ENCODE data around the gene LDLRAD3. TPM values are rescaled to one million over a fixed set of nuclear protein-coding genes. Genes with fewer than 3 reads are reported as not detected.

The LDLRAD3 gene
- total and polyA plus RNA-seq, 4 experiments from 2014 or later = not detected

GRCh38 chr11:36098853-36099375 is 155.1 kb downstream of the LDLRAD3 start:
- intact Hi-C loops (cut with micrococcal nuclease) = no loop called here
- DNase-seq = no peak
- H3K4me1 Mint-ChIP-seq = no peaks in the 10 kb centered on the region
- POLR2A ChIA-PET (ENCODE audit: partially characterized antibody) = no interaction called here
- Histone ChIP-seq H3K36me3 (ENCODE audit: insufficient read depth, low read length) (no peaks in the 10 kb centered on the region), H3K4me1 (ENCODE audit: insufficient read depth, low read length) (no peaks in the 10 kb centered on the region), H3K9me3 (ENCODE audit: control insufficient read depth in 1 of 2, low read length in 2 of 2) (no peaks in the 10 kb centered on the region), H3K4me3 (ENCODE audit: low read length in 2 of 2) (no peak overlapping the region), H3K27me3 (ENCODE audit: insufficient read depth, low read length) (no peaks in the 10 kb centered on the region), H3K27ac (ENCODE audit: low read depth, low read length) (no peak overlapping the region)
- peaks cover 0 to 7% (median 0%) of the 10 kb centered on the region in 8 donors for H3K9me3 Mint-ChIP-seq
- peak overlapping the region in 1 of 7 donors; percentile 23 for H3K27ac Mint-ChIP-seq
- no peak overlapping the region for H3K4me3 Mint-ChIP-seq
- H3K27me3 Mint-ChIP-seq = peaks cover 6 to 7% of the 10 kb centered on the region in 2 donors
- CTCF ChIA-PET (ENCODE audit: partially characterized antibody) = no interaction called here
- no peaks in the 10 kb centered on the region for H3K36me3 Mint-ChIP-seq

GRCh38 chr11:36101466-36101865 is 157.6 kb downstream of the LDLRAD3 start:
- CTCF ChIA-PET (ENCODE audit: partially characterized antibody) = interaction anchor here (0.7 kb wide), 1 partner anchor 16 kb away, joined by 3 read pairs; no protein-coding TSS in a partner anchor

GRCh38 chr11:36102868-36103267 is 159.0 kb downstream of the LDLRAD3 start:
- no peak overlapping the region for H3K27ac ChIP-seq (ENCODE audit: low read depth, low read length)
- no peaks in the 10 kb centered on the region for H3K9me3 ChIP-seq (ENCODE audit: control insufficient read depth in 1 of 2, low read length in 2 of 2)
- H3K4me3 ChIP-seq (ENCODE audit: low read length in 2 of 2) = no peak overlapping the region
- Mint-ChIP-seq H3K27me3 (peaks cover 3 to 6% of the 10 kb centered on the region in 2 donors), H3K9me3 (peaks cover 0 to 3% (median 0%) of the 10 kb centered on the region in 8 donors), H3K27ac (no peak overlapping the region), H3K4me1 (no peaks in the 10 kb centered on the region), H3K36me3 (no peaks in the 10 kb centered on the region), H3K4me3 (no peak overlapping the region)
- H3K36me3 ChIP-seq (ENCODE audit: insufficient read depth, low read length) = no peaks in the 10 kb centered on the region
- H3K4me1 ChIP-seq (ENCODE audit: insufficient read depth, low read length) = no peaks in the 10 kb centered on the region
- POLR2A ChIA-PET (ENCODE audit: partially characterized antibody) = no interaction called here
- no peaks in the 10 kb centered on the region for H3K27me3 ChIP-seq (ENCODE audit: insufficient read depth, low read length)
- no peak for DNase-seq
- CTCF ChIA-PET (ENCODE audit: partially characterized antibody) = no interaction called here
- intact Hi-C loops (cut with micrococcal nuclease) = no loop called here

More at GRCh38 chr11:36101466-36101865, 157.6 kb downstream of the LDLRAD3 start:
- no peaks in the 10 kb centered on the region for H3K4me1 Mint-ChIP-seq
- intact Hi-C loops (cut with micrococcal nuclease) = no loop called here
- no peaks in the 10 kb centered on the region for H3K4me1 ChIP-seq (ENCODE audit: insufficient read depth, low read length)
- POLR2A ChIA-PET (ENCODE audit: partially characterized antibody) = no interaction called here
- H3K4me3 Mint-ChIP-seq = no peak overlapping the region
- peaks cover 0 to 3% (median 0%) of the 10 kb centered on the region in 8 donors for H3K9me3 Mint-ChIP-seq
- no peaks in the 10 kb centered on the region for H3K36me3 ChIP-seq (ENCODE audit: insufficient read depth, low read length)
- H3K4me3 ChIP-seq (ENCODE audit: low read length in 2 of 2) = no peak overlapping the region
- H3K27ac Mint-ChIP-seq = no peak overlapping the region
- no peaks in the 10 kb centered on the region for H3K36me3 Mint-ChIP-seq
- peaks cover 3 to 6% of the 10 kb centered on the region in 2 donors for H3K27me3 Mint-ChIP-seq
- H3K27ac ChIP-seq (ENCODE audit: low read depth, low read length) = no peak overlapping the region
- DNase-seq = no peak
- no peaks in the 10 kb centered on the region for H3K27me3 ChIP-seq (ENCODE audit: insufficient read depth, low read length)
- H3K9me3 ChIP-seq (ENCODE audit: control insufficient read depth in 1 of 2, low read length in 2 of 2) = no peaks in the 10 kb centered on the region

- Mint-ChIP-seq H3K9me3 (peaks cover 0 to 3% (median 0%) of the 10 kb centered on the region in 8 donors), H3K27ac (peak overlapping the region in 1 of 7 donors; percentile 51), H3K4me3 (no peak overlapping the region), H3K27me3 (peaks cover under 1 to 4% of the 10 kb centered on the region in 2 donors), H3K4me1 (no peaks in the 10 kb centered on the region), H3K36me3 (no peaks in the 10 kb centered on the region)
- no peak for DNase-seq
- H3K27ac ChIP-seq (ENCODE audit: low read depth, low read length) = no peak overlapping the region
- no peaks in the 10 kb centered on the region for H3K27me3 ChIP-seq (ENCODE audit: insufficient read depth, low read length)
- intact Hi-C loops (cut with micrococcal nuclease) = no loop called here
- POLR2A ChIA-PET (ENCODE audit: partially characterized antibody) = no interaction called here
- H3K4me3 ChIP-seq (ENCODE audit: low read length in 2 of 2) = no peak overlapping the region
- CTCF ChIA-PET (ENCODE audit: partially characterized antibody) = interaction anchor here (1.1 kb wide), 1 partner anchor 108 kb away, joined by 4 read pairs; no protein-coding TSS in a partner anchor
- no peaks in the 10 kb centered on the region for H3K4me1 ChIP-seq (ENCODE audit: insufficient read depth, low read length)
- no peaks in the 10 kb centered on the region for H3K36me3 ChIP-seq (ENCODE audit: insufficient read depth, low read length)
- no peaks in the 10 kb centered on the region for H3K9me3 ChIP-seq (ENCODE audit: control insufficient read depth in 1 of 2, low read length in 2 of 2)
Measured at GRCh38 chr11:36103933-36104530, 160.2 kb downstream of the LDLRAD3 start.

GRCh38 chr11:36104660-36104992 is 160.8 kb downstream of the LDLRAD3 start:
- peaks cover 0 to 3% (median 0%) of the 10 kb centered on the region in 8 donors for H3K9me3 Mint-ChIP-seq

GRCh38 chr11:36105743-36106581 is 162.1 kb downstream of the LDLRAD3 start:
- DNase-seq = no peak
- Histone ChIP-seq H3K4me3 (ENCODE audit: low read length in 2 of 2) (no peak overlapping the region), H3K27me3 (ENCODE audit: insufficient read depth, low read length) (no peaks in the 10 kb centered on the region), H3K4me1 (ENCODE audit: insufficient read depth, low read length) (no peaks in the 10 kb centered on the region), H3K9me3 (ENCODE audit: control insufficient read depth in 1 of 2, low read length in 2 of 2) (no peaks in the 10 kb centered on the region), H3K36me3 (ENCODE audit: insufficient read depth, low read length) (no peaks in the 10 kb centered on the region), H3K27ac (ENCODE audit: low read depth, low read length) (no peak overlapping the region)
- CTCF ChIA-PET (ENCODE audit: partially characterized antibody) = no interaction called here
- intact Hi-C loops (cut with micrococcal nuclease) = no loop called here
- Mint-ChIP-seq H3K36me3 (no peaks in the 10 kb centered on the region), H3K9me3 (peaks cover 0 to 7% (median 0%) of the 10 kb centered on the region in 8 donors), H3K4me1 (no peaks in the 10 kb centered on the region), H3K27ac (no peak overlapping the region), H3K4me3 (no peak overlapping the region), H3K27me3 (peaks cover 0 to 6% of the 10 kb centered on the region in 2 donors)
- POLR2A ChIA-PET (ENCODE audit: partially characterized antibody) = no interaction called here

More at GRCh38 chr11:36104660-36104992, 160.8 kb downstream of the LDLRAD3 start:
- CTCF ChIA-PET (ENCODE audit: partially characterized antibody) = interaction anchor here (1.1 kb wide), 1 partner anchor 107 kb away, joined by 4 read pairs; no protein-coding TSS in a partner anchor
- Mint-ChIP-seq H3K27ac (no peak overlapping the region), H3K27me3 (peaks cover 0 to 4% of the 10 kb centered on the region in 2 donors), H3K36me3 (no peaks in the 10 kb centered on the region), H3K4me1 (no peaks in the 10 kb centered on the region), H3K4me3 (no peak overlapping the region)
- POLR2A ChIA-PET (ENCODE audit: partially characterized antibody) = no interaction called here
- H3K9me3 ChIP-seq (ENCODE audit: control insufficient read depth in 1 of 2, low read length in 2 of 2) = no peaks in the 10 kb centered on the region
- DNase-seq = no peak
- no peaks in the 10 kb centered on the region for H3K4me1 ChIP-seq (ENCODE audit: insufficient read depth, low read length)
- H3K4me3 ChIP-seq (ENCODE audit: low read length in 2 of 2) = no peak overlapping the region
- H3K27ac ChIP-seq (ENCODE audit: low read depth, low read length) = no peak overlapping the region
- no peaks in the 10 kb centered on the region for H3K36me3 ChIP-seq (ENCODE audit: insufficient read depth, low read length)
- intact Hi-C loops (cut with micrococcal nuclease) = no loop called here
- no peaks in the 10 kb centered on the region for H3K27me3 ChIP-seq (ENCODE audit: insufficient read depth, low read length)

GRCh38 chr11:36107547-36107946 is 163.7 kb downstream of the LDLRAD3 start:
- intact Hi-C loops (cut with micrococcal nuclease) = no loop called here
- H3K27ac Mint-ChIP-seq = no peak overlapping the region

More at GRCh38 chr11:36107547-36107946, 163.7 kb downstream of the LDLRAD3 start:
- H3K4me1 Mint-ChIP-seq = no peaks in the 10 kb centered on the region
- H3K36me3 ChIP-seq (ENCODE audit: insufficient read depth, low read length) = no peaks in the 10 kb centered on the region
- no peak overlapping the region for H3K27ac ChIP-seq (ENCODE audit: low read depth, low read length)
- H3K4me3 Mint-ChIP-seq = no peak overlapping the region
- H3K27me3 Mint-ChIP-seq = peaks cover 0 to 8% of the 10 kb centered on the region in 2 donors
- H3K27me3 ChIP-seq (ENCODE audit: insufficient read depth, low read length) = no peaks in the 10 kb centered on the region
- no peak for DNase-seq
- H3K4me3 ChIP-seq (ENCODE audit: low read length in 2 of 2) = no peak overlapping the region
- ChIA-PET POLR2A (ENCODE audit: partially characterized antibody) (no interaction called here), CTCF (ENCODE audit: partially characterized antibody) (no interaction called here)
- no peaks in the 10 kb centered on the region for H3K36me3 Mint-ChIP-seq
- peaks cover 0 to 7% (median 0%) of the 10 kb centered on the region in 8 donors for H3K9me3 Mint-ChIP-seq
- no peaks in the 10 kb centered on the region for H3K9me3 ChIP-seq (ENCODE audit: control insufficient read depth in 1 of 2, low read length in 2 of 2)
- no peaks in the 10 kb centered on the region for H3K4me1 ChIP-seq (ENCODE audit: insufficient read depth, low read length)

Data from CD4-positive, alpha-beta memory T cell (primary cell).